WERI-Rb-1 (cell line): ENCODE measurements around the gene SLC27A6.

Experiments used
- DNase-seq: peaks from one replicate; pipeline ENCODE4 v3.0.0-alpha.2; 2020
- H3K27ac ChIP-seq: fragments of 250-450 bp; sonication (Bioruptor Pico); 2 replicates; pipeline ENCODE4 v1.5.1; 2020; ENCODE audit warnings: mild to moderate bottlenecking, moderate library complexity
- H3K27me3 ChIP-seq: fragments of 250-450 bp; sonication (Bioruptor Pico); 2 replicates; pipeline ENCODE4 v1.5.1; 2021; ENCODE audit warnings: mild to moderate bottlenecking, low read depth, moderate library complexity; ENCODE audit not compliant: insufficient read depth, severe bottlenecking
- H3K36me3 ChIP-seq: fragments of 250-450 bp; sonication (Bioruptor Pico); 2 replicates; pipeline ENCODE4 v1.5.1; 2020; ENCODE audit warnings: mild to moderate bottlenecking, moderate library complexity
- H3K4me3 ChIP-seq: 2 replicates; pipeline ENCODE4 v1.5.1; 2011; ENCODE audit warnings: low read depth, mild to moderate bottlenecking, control low read depth, low read length
- H3K9me3 ChIP-seq: fragments of 250-450 bp; sonication (Bioruptor Pico); 2 replicates; pipeline ENCODE4 v1.5.1; 2021; ENCODE audit warnings: mild to moderate bottlenecking, moderate library complexity; ENCODE audit not compliant: severe bottlenecking
- CTCF ChIP-seq: IDR thresholded peaks from 2 replicates; pipeline ENCODE4 v1.5.1; 2011; ENCODE audit warnings: low read depth, mild to moderate bottlenecking, control low read depth, inconsistent platforms, low read length

SLC27A6 gene

GRCh38 chr5:129061849-129062248, 96.6 kb downstream of the SLC27A6 start:
- DNase-seq: no peak
- Histone ChIP-seq H3K27me3 (no peaks in the 10 kb centered on the region), H3K9me3 (no peaks in the 10 kb centered on the region), H3K36me3 (no peaks in the 10 kb centered on the region), H3K27ac (no peak overlapping the region), H3K4me3 (no peak overlapping the region)
- TF ChIP-seq CTCF: no peak

- Histone ChIP-seq H3K36me3 (no peaks in the 10 kb centered on the region), H3K9me3 (no peaks in the 10 kb centered on the region), H3K4me3 (no peak overlapping the region), H3K27me3 (no peaks in the 10 kb centered on the region), H3K27ac (peak overlapping the region; percentile 33)
- DNase-seq: no peak
- no peak for TF ChIP-seq CTCF
Measured at GRCh38 chr5:129063483-129064113, 98.3 kb downstream of the SLC27A6 start.

GRCh38 chr5:129065721-129066120, 100.4 kb downstream of the SLC27A6 start:
- H3K9me3 ChIP-seq: no peaks in the 10 kb centered on the region
- peak overlapping the region; percentile 64 for H3K27ac ChIP-seq
- peak; percentile 63 for DNase-seq
- no peaks in the 10 kb centered on the region for H3K27me3 ChIP-seq
- TF ChIP-seq CTCF: no peak
- no peak overlapping the region for H3K4me3 ChIP-seq
- no peaks in the 10 kb centered on the region for H3K36me3 ChIP-seq

GRCh38 chr5:129067745-129068144, 102.5 kb downstream of the SLC27A6 start:
- H3K36me3 ChIP-seq: no peaks in the 10 kb centered on the region
- H3K27me3 ChIP-seq: no peaks in the 10 kb centered on the region
- no peak for DNase-seq
- no peak overlapping the region for H3K4me3 ChIP-seq
- no peaks in the 10 kb centered on the region for H3K9me3 ChIP-seq
- no peak for TF ChIP-seq CTCF
- H3K27ac ChIP-seq: peak overlapping the region; percentile 51

GRCh38 chr5:129069292-129069691, 104.0 kb downstream of the SLC27A6 start:
- no peaks in the 10 kb centered on the region for H3K36me3 ChIP-seq
- no peaks in the 10 kb centered on the region for H3K27me3 ChIP-seq
- no peak for TF ChIP-seq CTCF
- H3K9me3 ChIP-seq: no peaks in the 10 kb centered on the region
- H3K4me3 ChIP-seq: no peak overlapping the region
- DNase-seq: no peak
- H3K27ac ChIP-seq: peak overlapping the region; percentile 51

- TF ChIP-seq CTCF: no peak
- no peaks in the 10 kb centered on the region for H3K27me3 ChIP-seq
- no peaks in the 10 kb centered on the region for H3K9me3 ChIP-seq
- DNase-seq: no peak
- no peaks in the 10 kb centered on the region for H3K36me3 ChIP-seq
- H3K27ac ChIP-seq: 0 out of 2 replicates have a peak overlapping the region, but pooled peaks have one; percentile 7
- H3K4me3 ChIP-seq: no peak overlapping the region
Measured at GRCh38 chr5:129073111-129073510, 107.8 kb downstream of the SLC27A6 start.
